Measurements from ENCODE around the gene LYST. TPM values are rescaled to one million over a fixed set of nuclear protein-coding genes. Genes with fewer than 3 reads are reported as not detected.
"Not testable (repeated sequence)": the region's sequence is repeated elsewhere in the genome, so short reads cannot be mapped to it uniquely, and the experiment has no call there.

Gene LYST
- total RNA-seq, 1 donor from 2014 or later = 16.4 TPM

- no peak for TF ChIP-seq CTCF (IDR thresholded peaks at IDR 0.05)
- peak; percentile 32 for DNase-seq (ENCODE audit: low spot score)
- Mint-ChIP-seq H3K27ac (ENCODE audit: unreplicated experiment) (no peak overlapping the region), H3K4me1 (ENCODE audit: low read depth) (peaks cover 23% of the 10 kb centered on the region), H3K27me3 (ENCODE audit: low read depth) (peaks cover 2% of the 10 kb centered on the region), H3K36me3 (ENCODE audit: low read depth) (no peaks in the 10 kb centered on the region), H3K9me3 (ENCODE audit: low read depth) (no peaks in the 10 kb centered on the region), H3K4me3 (ENCODE audit: unreplicated experiment) (no peak overlapping the region)
Observed at GRCh38 chr1:235622936-235623779, 243.5 kb downstream of the LYST start.

- not testable (repeated sequence) for H3K27me3 Mint-ChIP-seq (ENCODE audit: low read depth); H3K9me3 Mint-ChIP-seq (ENCODE audit: low read depth); DNase-seq (ENCODE audit: low spot score); H3K27ac Mint-ChIP-seq (ENCODE audit: unreplicated experiment); H3K36me3 Mint-ChIP-seq (ENCODE audit: low read depth); H3K4me3 Mint-ChIP-seq (ENCODE audit: unreplicated experiment)
- peaks cover 21% of the 10 kb centered on the region for H3K4me1 Mint-ChIP-seq (ENCODE audit: low read depth)
Observed at GRCh38 chr1:235619149-235619548, 247.6 kb downstream of the LYST start.

- Mint-ChIP-seq H3K4me3 (ENCODE audit: unreplicated experiment) (no peak overlapping the region), H3K27ac (ENCODE audit: unreplicated experiment) (no peak overlapping the region), H3K4me1 (ENCODE audit: low read depth) (peaks cover 16% of the 10 kb centered on the region), H3K36me3 (ENCODE audit: low read depth) (no peaks in the 10 kb centered on the region), H3K9me3 (ENCODE audit: low read depth) (no peaks in the 10 kb centered on the region), H3K27me3 (ENCODE audit: low read depth) (no peaks in the 10 kb centered on the region)
- TF ChIP-seq CTCF (IDR thresholded peaks at IDR 0.05) = peak; percentile 71
- no peak for DNase-seq (ENCODE audit: low spot score)
Observed at GRCh38 chr1:235617808-235618207, 248.9 kb downstream of the LYST start.

- no peaks in the 10 kb centered on the region for H3K9me3 Mint-ChIP-seq (ENCODE audit: low read depth)
Observed at GRCh38 chr1:235617140-235617539, 249.6 kb downstream of the LYST start.

GRCh38 chr1:235614442-235614954 lies 252.2 kb downstream of the LYST start:
- no peaks in the 10 kb centered on the region for H3K9me3 Mint-ChIP-seq (ENCODE audit: low read depth)
- peaks cover 14% of the 10 kb centered on the region for H3K4me1 Mint-ChIP-seq (ENCODE audit: low read depth)
- DNase-seq (ENCODE audit: low spot score) = no peak
- no peak overlapping the region for H3K4me3 Mint-ChIP-seq (ENCODE audit: unreplicated experiment)
- no peak for TF ChIP-seq CTCF (IDR thresholded peaks at IDR 0.05)
- H3K27me3 Mint-ChIP-seq (ENCODE audit: low read depth) = no peaks in the 10 kb centered on the region
- no peaks in the 10 kb centered on the region for H3K36me3 Mint-ChIP-seq (ENCODE audit: low read depth)
- H3K27ac Mint-ChIP-seq (ENCODE audit: unreplicated experiment) = no peak overlapping the region

More at GRCh38 chr1:235617140-235617539, 249.6 kb downstream of the LYST start:
- no peak for DNase-seq (ENCODE audit: low spot score)
- Mint-ChIP-seq H3K36me3 (ENCODE audit: low read depth) (no peaks in the 10 kb centered on the region), H3K27ac (ENCODE audit: unreplicated experiment) (no peak overlapping the region), H3K4me3 (ENCODE audit: unreplicated experiment) (no peak overlapping the region), H3K27me3 (ENCODE audit: low read depth) (no peaks in the 10 kb centered on the region), H3K4me1 (ENCODE audit: low read depth) (peaks cover 15% of the 10 kb centered on the region)
- no peak for TF ChIP-seq CTCF (IDR thresholded peaks at IDR 0.05)
